Measurements from ENCODE around the gene C2CD2. TPM values are rescaled to one million over a fixed set of nuclear protein-coding genes. Genes with fewer than 3 reads are reported as not detected.

C2CD2 gene
- total RNA-seq, 2 experiments from 2014 or later = 8.2 to 8.8 TPM

DNA sequence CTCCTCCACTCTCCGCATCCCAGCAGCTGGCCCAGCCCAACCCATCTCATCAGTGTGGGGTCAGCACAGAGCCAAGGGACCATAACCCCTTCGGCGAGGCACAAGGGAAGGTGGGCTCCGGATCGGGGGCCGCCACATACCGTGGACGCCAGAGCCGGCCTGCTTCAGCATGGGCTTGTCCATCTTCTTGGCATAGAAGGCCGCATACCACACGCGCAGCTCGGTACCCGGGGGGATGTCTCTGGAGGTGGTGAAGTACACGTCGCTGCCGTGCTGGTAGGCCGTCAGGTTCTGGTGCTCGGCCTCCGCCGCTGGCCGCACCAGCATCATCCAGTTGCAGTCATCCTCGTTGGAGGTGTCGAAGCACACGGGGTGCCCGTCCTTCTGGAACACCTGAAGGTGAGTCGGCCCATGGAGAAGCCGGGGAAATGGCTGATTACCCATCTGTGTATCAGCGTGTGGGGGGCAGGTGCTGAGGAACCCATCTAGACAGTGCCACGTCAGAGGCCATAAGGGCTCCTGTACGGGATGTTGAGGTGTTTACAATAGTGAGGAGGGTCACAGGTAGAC is 99.3 kb downstream of the C2CD2 start:
- H3K27me3 Mint-ChIP-seq = no peaks in the 10 kb centered on the region
- ChIA-PET POLR2A (no interaction called here), CTCF (no interaction called here)
- H3K36me3 ChIP-seq (ENCODE audit: insufficient read depth, low read length) = peaks cover 56% of the 10 kb centered on the region
- no peaks in the 10 kb centered on the region for H3K27me3 ChIP-seq (ENCODE audit: control insufficient read depth in 1 of 2, insufficient read depth in 2 of 2, low read length in 2 of 2)
- DNase-seq (no peak), ATAC-seq (ENCODE audit: poor library complexity) (no peak)
- peaks cover 61% of the 10 kb centered on the region for H3K36me3 Mint-ChIP-seq (ENCODE audit: low read depth)
- no peaks in the 10 kb centered on the region for H3K4me1 ChIP-seq (ENCODE audit: insufficient read depth, low read length)
- H3K9me3 Mint-ChIP-seq = no peaks in the 10 kb centered on the region
- intact Hi-C loops (cut with DNase I, micrococcal nuclease) = no loop called here
- H3K27ac ChIP-seq (ENCODE audit: low read depth in 1 of 2, low read length in 2 of 2) = no peak overlapping the region
- H3K9me3 ChIP-seq (ENCODE audit: control insufficient read depth in 1 of 2, insufficient read depth in 1 of 2, low read length in 2 of 2) = no peaks in the 10 kb centered on the region
- no peak overlapping the region for H3K4me3 Mint-ChIP-seq
- H3K4me1 Mint-ChIP-seq (ENCODE audit: low read depth) = no peaks in the 10 kb centered on the region
- H3K4me3 ChIP-seq (ENCODE audit: low read length) = no peak overlapping the region
- H3K27ac Mint-ChIP-seq = no peak overlapping the region
- TF ChIP-seq, protein P1, sequence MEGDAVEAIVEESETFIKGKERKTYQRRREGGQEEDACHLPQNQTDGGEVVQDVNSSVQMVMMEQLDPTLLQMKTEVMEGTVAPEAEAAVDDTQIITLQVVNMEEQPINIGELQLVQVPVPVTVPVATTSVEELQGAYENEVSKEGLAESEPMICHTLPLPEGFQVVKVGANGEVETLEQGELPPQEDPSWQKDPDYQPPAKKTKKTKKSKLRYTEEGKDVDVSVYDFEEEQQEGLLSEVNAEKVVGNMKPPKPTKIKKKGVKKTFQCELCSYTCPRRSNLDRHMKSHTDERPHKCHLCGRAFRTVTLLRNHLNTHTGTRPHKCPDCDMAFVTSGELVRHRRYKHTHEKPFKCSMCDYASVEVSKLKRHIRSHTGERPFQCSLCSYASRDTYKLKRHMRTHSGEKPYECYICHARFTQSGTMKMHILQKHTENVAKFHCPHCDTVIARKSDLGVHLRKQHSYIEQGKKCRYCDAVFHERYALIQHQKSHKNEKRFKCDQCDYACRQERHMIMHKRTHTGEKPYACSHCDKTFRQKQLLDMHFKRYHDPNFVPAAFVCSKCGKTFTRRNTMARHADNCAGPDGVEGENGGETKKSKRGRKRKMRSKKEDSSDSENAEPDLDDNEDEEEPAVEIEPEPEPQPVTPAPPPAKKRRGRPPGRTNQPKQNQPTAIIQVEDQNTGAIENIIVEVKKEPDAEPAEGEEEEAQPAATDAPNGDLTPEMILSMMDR (IDR thresholded peaks at IDR 0.05) = no peak

DNA sequence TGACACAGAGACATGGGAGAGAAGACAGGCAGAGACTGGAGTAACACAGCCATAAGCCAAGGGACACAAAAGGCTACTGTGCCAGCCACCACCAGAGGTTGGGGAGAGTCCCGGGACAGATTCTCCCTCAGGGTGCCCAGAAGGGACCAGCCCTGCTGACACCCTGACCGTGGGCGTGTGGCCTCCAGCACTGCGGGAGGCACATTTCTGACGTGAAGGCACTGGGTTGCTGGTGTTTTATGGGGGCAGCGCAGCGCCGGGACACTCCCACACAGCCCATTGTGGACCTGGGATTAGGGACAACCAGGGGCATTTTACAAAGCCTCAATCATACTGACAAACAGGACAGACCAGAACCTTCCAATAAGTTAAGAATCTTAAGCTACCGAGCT is 100.9 kb downstream of the C2CD2 start:
- DNase-seq = no peak
- H3K4me1 Mint-ChIP-seq (ENCODE audit: low read depth) = no peaks in the 10 kb centered on the region
- H3K4me1 ChIP-seq (ENCODE audit: insufficient read depth, low read length) = no peaks in the 10 kb centered on the region
- ATAC-seq (ENCODE audit: poor library complexity) = no peak
- intact Hi-C loops (cut with DNase I, micrococcal nuclease) = no loop called here
- TF ChIP-seq, protein P1 (IDR thresholded peaks at IDR 0.05) = no peak
- H3K36me3 Mint-ChIP-seq (ENCODE audit: low read depth) = peaks cover 75% of the 10 kb centered on the region
- H3K27ac ChIP-seq (ENCODE audit: low read depth in 1 of 2, low read length in 2 of 2) = no peak overlapping the region
- no peaks in the 10 kb centered on the region for H3K27me3 Mint-ChIP-seq
- no peak overlapping the region for H3K4me3 Mint-ChIP-seq
- ChIA-PET CTCF (no interaction called here), POLR2A (no interaction called here)
- H3K4me3 ChIP-seq (ENCODE audit: low read length) = no peak overlapping the region
- no peaks in the 10 kb centered on the region for H3K27me3 ChIP-seq (ENCODE audit: control insufficient read depth in 1 of 2, insufficient read depth in 2 of 2, low read length in 2 of 2)
- no peak overlapping the region for H3K27ac Mint-ChIP-seq
- H3K36me3 ChIP-seq (ENCODE audit: insufficient read depth, low read length) = peaks cover 48% of the 10 kb centered on the region
- no peaks in the 10 kb centered on the region for H3K9me3 ChIP-seq (ENCODE audit: control insufficient read depth in 1 of 2, insufficient read depth in 1 of 2, low read length in 2 of 2)
- H3K9me3 Mint-ChIP-seq = no peaks in the 10 kb centered on the region

DNA sequence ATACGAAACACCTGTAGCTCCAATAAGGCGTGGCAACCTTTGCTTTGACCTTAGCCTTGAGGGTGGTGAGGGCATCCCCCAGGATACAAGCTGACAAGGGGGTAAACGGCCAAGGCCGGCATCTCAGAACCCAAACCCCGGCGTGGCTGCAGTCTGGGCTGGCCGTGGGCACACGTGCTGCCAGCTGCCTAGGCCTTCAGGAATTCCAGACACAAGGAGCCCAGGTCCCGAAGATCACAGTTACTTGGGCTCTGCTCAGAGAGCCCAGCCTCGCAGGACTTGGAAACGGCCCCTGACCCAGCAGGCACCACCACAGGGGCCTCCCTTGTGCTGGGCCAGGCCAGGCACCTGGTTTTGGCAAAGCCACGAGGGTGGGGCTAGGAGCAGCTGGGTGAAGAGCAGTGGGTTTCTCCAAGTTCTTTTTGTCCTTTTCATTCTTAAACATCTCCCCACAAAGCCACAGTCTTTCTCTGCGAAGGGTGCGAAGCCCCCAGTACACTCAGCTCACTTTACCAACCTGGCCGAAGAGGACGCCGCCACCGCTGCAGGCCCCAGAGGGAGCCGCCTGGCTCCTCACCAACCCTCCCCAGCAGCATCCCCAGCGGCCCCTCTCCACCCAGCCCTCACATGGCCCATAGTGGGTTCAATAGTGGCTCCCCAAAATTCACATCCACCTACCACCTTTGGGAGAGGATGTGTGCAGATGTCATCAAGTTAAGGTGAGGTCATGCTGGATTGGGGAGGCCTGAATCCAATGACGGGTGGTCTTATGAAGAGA is 101.5 kb downstream of the C2CD2 start:
- H3K27ac ChIP-seq (ENCODE audit: low read depth in 1 of 2, low read length in 2 of 2) = no peak overlapping the region
- TF ChIP-seq, protein P1 (IDR thresholded peaks at IDR 0.05) = no peak
- H3K4me3 ChIP-seq (ENCODE audit: low read length) = no peak overlapping the region
- Mint-ChIP-seq H3K36me3 (ENCODE audit: low read depth) (peaks cover 74% of the 10 kb centered on the region), H3K27me3 (no peaks in the 10 kb centered on the region), H3K4me1 (ENCODE audit: low read depth) (no peaks in the 10 kb centered on the region), H3K4me3 (no peak overlapping the region), H3K27ac (no peak overlapping the region), H3K9me3 (no peaks in the 10 kb centered on the region)
- H3K9me3 ChIP-seq (ENCODE audit: control insufficient read depth in 1 of 2, insufficient read depth in 1 of 2, low read length in 2 of 2) = no peaks in the 10 kb centered on the region
- intact Hi-C loops (cut with DNase I, micrococcal nuclease) = no loop called here
- ChIA-PET POLR2A (no interaction called here), CTCF (no interaction called here)
- ATAC-seq (ENCODE audit: poor library complexity) (no peak), DNase-seq (no peak)
- no peaks in the 10 kb centered on the region for H3K4me1 ChIP-seq (ENCODE audit: insufficient read depth, low read length)
- H3K36me3 ChIP-seq (ENCODE audit: insufficient read depth, low read length) = peaks cover 47% of the 10 kb centered on the region
- H3K27me3 ChIP-seq (ENCODE audit: control insufficient read depth in 1 of 2, insufficient read depth in 2 of 2, low read length in 2 of 2) = no peaks in the 10 kb centered on the region
